ENCODE data around the gene GYPC. TPM values are rescaled to one million over a fixed set of nuclear protein-coding genes. Genes with fewer than 3 reads are reported as not detected.

GYPC gene
- polyA plus RNA-seq, 3 donors from 2014 or later = 164 to 231 (median 178) TPM

DNA sequence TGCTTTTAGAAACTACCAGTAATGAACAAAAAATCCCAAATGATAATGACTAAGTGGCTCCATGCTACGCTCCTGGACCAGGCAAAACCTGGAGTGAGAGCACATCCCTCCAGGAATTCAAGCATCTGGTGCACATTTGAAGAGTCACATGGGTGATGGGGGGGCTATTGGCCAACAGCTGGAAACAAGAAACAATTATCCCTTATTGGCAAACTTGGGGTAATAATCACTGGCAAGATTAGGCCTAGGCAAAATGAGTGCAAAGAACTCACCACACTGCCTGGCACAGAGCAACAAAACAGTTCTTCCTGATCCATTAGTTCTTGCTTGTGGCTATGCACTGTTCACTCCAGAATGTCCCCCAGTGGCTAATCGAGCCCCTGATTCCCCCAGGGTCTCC, 66.1 kb downstream of the GYPC start:
- peaks cover 4 to 12% (median 6%) of the 10 kb centered on the region in 3 donors for H3K36me3 Mint-ChIP-seq
- peak overlapping the region in 1 of 6 donors; percentile 41 for H3K27ac Mint-ChIP-seq
- no peak overlapping the region for H3K4me3 Mint-ChIP-seq
- peaks cover 13 to 23% (median 15%) of the 10 kb centered on the region in 6 donors for H3K9me3 Mint-ChIP-seq
- no peaks in the 10 kb centered on the region for H3K4me1 Mint-ChIP-seq
- peaks cover 0 to 19% (median 7%) of the 10 kb centered on the region in 3 donors for H3K27me3 Mint-ChIP-seq (ENCODE audit: low read depth in 3 of 3)
- no peak for DNase-seq

DNA sequence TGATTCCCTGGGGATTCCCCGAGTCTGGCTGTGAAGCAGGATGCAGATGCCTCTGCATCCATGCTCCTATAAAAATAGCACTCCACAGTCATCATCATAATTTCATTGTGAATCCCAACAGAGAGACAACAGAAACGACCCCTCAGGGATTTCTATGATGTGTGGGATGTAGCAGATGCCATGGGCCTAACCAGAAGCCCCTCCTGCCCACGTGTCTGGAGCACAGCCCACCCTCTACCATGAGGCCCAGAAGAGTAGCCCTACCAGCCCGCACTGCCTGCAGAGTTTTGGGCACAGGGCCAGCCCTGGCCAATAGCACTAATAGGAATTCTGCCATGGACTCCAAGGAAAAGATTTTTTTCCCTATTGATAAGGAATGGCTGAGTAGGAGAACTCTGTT, 66.6 kb downstream of the GYPC start:
- peaks cover 13 to 23% (median 15%) of the 10 kb centered on the region in 6 donors for H3K9me3 Mint-ChIP-seq
- peaks cover 0 to 17% (median 7%) of the 10 kb centered on the region in 3 donors for H3K27me3 Mint-ChIP-seq (ENCODE audit: low read depth in 3 of 3)
- no peak overlapping the region for H3K27ac Mint-ChIP-seq
- H3K4me1 Mint-ChIP-seq = no peaks in the 10 kb centered on the region
- no peak for DNase-seq
- no peak overlapping the region for H3K4me3 Mint-ChIP-seq
- H3K36me3 Mint-ChIP-seq = peaks cover 4 to 12% (median 6%) of the 10 kb centered on the region in 3 donors

DNA sequence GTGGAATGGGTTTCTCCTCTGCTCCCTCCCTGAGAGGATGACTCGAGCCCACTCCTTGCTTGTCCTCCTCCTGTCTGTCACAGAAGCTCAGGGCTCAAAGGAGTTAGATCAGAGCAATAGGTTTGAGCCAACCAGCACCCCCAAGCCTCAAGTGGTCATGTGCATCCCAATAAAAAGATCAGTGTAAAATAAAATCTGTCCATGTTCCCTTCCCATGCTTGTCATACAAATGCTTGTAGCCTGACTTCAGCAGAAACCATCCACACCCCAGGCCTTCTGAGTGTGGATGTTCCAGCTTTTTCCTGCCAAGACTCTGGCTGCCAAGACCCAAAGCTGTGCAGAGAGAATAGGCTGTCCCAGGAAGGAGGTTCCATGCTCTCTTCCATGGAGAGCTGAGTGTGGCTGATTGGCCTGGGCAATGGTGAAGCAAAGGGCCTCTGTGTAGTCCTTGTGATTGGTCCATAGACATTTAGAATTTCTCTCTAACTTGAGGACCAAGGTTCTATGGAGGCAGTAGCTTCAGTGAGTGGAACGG, 67.4 kb downstream of the GYPC start:
- H3K4me1 Mint-ChIP-seq = no peaks in the 10 kb centered on the region
- peaks cover 0 to 20% (median 4%) of the 10 kb centered on the region in 3 donors for H3K27me3 Mint-ChIP-seq (ENCODE audit: low read depth in 3 of 3)
- H3K9me3 Mint-ChIP-seq = peaks cover 13 to 23% (median 15%) of the 10 kb centered on the region in 6 donors
- peaks cover 4 to 12% (median 6%) of the 10 kb centered on the region in 3 donors for H3K36me3 Mint-ChIP-seq
- H3K27ac Mint-ChIP-seq = no peak overlapping the region
- no peak for DNase-seq
- no peak overlapping the region for H3K4me3 Mint-ChIP-seq

DNA sequence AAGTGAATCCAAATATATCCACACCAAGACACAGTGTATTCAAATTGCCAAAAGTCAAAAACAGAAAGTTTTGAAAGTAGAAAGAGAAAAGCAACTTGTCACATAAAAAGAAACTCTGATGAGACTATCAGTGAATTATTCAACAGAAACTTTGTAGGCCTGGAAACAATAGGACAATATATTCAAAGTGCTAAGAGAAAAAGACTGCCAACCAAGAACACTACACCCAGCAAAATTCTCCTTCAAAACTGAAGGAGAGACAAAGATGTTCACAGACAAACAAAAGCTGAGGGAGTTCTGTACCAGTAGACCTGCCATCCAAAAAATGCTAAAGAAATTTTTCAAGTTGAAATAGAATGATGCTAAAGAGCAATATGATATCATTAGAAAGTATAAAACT, 69.6 kb downstream of the GYPC start:
- Mint-ChIP-seq H3K27me3 (ENCODE audit: low read depth in 3 of 3) (peaks cover 0 to 20% (median 4%) of the 10 kb centered on the region in 3 donors), H3K4me1 (no peaks in the 10 kb centered on the region), H3K4me3 (no peak overlapping the region), H3K27ac (no peak overlapping the region), H3K9me3 (peaks cover 13 to 23% (median 15%) of the 10 kb centered on the region in 6 donors), H3K36me3 (peaks cover 4 to 12% (median 6%) of the 10 kb centered on the region in 3 donors)
- no peak for DNase-seq

DNA sequence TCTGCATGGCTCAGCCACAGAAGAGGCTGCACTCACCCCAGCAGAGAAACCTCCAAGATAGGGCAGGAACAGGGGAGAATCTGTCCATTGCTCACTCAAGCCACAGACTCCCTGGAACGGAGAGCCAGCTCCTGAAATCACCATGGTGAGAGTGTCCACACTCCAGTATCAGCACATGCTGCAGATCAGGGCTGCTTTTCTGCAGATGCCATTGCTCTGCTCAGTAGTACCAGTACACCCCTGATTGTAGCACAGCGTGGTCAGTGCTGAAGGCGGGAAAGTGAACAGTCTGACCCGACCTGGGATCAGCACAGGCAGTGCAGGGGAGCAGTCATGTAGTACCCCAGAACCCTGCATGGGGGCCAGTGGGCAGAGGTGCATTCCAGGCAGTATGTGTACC, 73.9 kb downstream of the GYPC start:
- H3K4me1 Mint-ChIP-seq = no peaks in the 10 kb centered on the region
- H3K36me3 Mint-ChIP-seq = peaks cover 4 to 6% (median 6%) of the 10 kb centered on the region in 3 donors
- no peak overlapping the region for H3K4me3 Mint-ChIP-seq
- H3K27me3 Mint-ChIP-seq (ENCODE audit: low read depth in 3 of 3) = peaks cover 9 to 11% (median 10%) of the 10 kb centered on the region in 3 donors
- H3K27ac Mint-ChIP-seq = no peak overlapping the region
- DNase-seq = no peak
- H3K9me3 Mint-ChIP-seq = peaks cover 11 to 14% (median 12%) of the 10 kb centered on the region in 6 donors

- no peak overlapping the region for H3K27ac Mint-ChIP-seq
- H3K27me3 Mint-ChIP-seq (ENCODE audit: low read depth in 3 of 3) = peaks cover 4 to 12% (median 9%) of the 10 kb centered on the region in 3 donors
Observed at GRCh38 chr2:126730655-126731054, 74.7 kb downstream of the GYPC start.

DNA sequence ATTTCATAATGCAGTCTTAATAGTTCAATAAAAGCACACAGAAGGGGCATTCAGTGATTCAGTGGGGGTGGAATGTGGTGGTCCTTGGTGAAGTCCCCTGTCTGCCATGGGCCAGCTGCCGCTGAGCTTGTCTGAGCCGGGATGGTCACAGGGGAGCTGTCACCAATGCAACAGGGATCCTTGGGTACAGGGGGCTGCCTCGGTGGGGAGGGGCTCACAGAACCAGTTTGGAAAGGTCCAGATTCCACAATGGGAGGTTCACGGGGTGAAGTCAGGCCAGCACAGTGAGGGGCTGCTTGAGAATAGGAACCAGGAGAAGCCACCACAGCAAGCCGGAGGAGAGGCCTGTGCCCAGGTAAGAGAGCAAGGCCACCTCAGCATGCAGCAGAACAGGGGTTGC, 75.4 kb downstream of the GYPC start:
- no peak overlapping the region for H3K4me3 Mint-ChIP-seq
- no peak for DNase-seq
- no peaks in the 10 kb centered on the region for H3K9me3 Mint-ChIP-seq
- H3K27ac Mint-ChIP-seq = no peak overlapping the region
- peaks cover 5 to 14% (median 11%) of the 10 kb centered on the region in 3 donors for H3K27me3 Mint-ChIP-seq (ENCODE audit: low read depth in 3 of 3)
- peaks cover 8% of the 10 kb centered on the region in 2 donors for H3K4me1 Mint-ChIP-seq
- H3K36me3 Mint-ChIP-seq = no peaks in the 10 kb centered on the region

More at GRCh38 chr2:126730655-126731054, 74.7 kb downstream of the GYPC start:
- Mint-ChIP-seq H3K36me3 (no peaks in the 10 kb centered on the region), H3K9me3 (peaks cover 3 to 6% (median 5%) of the 10 kb centered on the region in 6 donors), H3K4me3 (no peak overlapping the region), H3K4me1 (peaks cover 1% of the 10 kb centered on the region in 2 donors)
- no peak for DNase-seq

DNA sequence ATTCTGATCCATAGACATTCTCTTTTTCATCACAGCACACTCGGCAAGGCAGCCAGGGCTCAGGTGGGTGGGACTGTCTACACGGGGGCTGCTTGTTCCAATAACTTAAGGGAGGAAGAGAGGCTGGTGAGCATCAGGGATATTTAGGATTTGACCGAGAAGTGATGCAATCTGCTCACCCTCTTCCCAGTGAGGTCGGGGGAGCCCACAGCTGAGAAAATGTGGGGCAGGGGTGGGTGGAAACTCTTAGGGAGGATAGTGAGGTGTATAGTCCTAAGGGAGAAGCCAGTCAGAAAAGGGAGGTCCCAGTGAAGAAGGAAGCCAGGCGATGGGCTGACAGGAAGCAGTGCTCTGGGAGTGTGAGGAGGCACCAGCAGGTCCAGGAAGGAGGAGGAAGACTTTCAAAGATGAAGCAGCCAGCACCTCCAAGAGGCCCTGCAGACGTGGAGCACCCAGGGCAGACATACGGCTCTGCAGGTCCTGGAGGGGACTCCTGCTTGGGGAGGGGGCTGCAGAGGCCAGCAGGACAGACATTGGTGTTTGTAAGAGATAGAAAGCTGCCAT, 76.8 kb downstream of the GYPC start:
- DNase-seq = no peak
- Mint-ChIP-seq H3K36me3 (no peaks in the 10 kb centered on the region), H3K4me1 (peaks cover 18 to 19% of the 10 kb centered on the region in 2 donors), H3K27me3 (ENCODE audit: low read depth in 3 of 3) (peaks cover 7 to 14% (median 8%) of the 10 kb centered on the region in 3 donors), H3K9me3 (peaks cover 0 to 1% (median 0%) of the 10 kb centered on the region in 6 donors), H3K27ac (no peak overlapping the region), H3K4me3 (no peak overlapping the region)

- DNase-seq = no peak
- H3K4me1 Mint-ChIP-seq = peaks cover 18 to 19% of the 10 kb centered on the region in 2 donors
- H3K4me3 Mint-ChIP-seq = peak overlapping the region in 1 of 5 donors; percentile 11
- H3K9me3 Mint-ChIP-seq = peaks cover 0 to 1% (median 0%) of the 10 kb centered on the region in 6 donors
- peaks cover 5 to 16% (median 9%) of the 10 kb centered on the region in 3 donors for H3K27me3 Mint-ChIP-seq (ENCODE audit: low read depth in 3 of 3)
- H3K36me3 Mint-ChIP-seq = no peaks in the 10 kb centered on the region
- no peak overlapping the region for H3K27ac Mint-ChIP-seq
Observed at GRCh38 chr2:126733795-126734194, 77.8 kb downstream of the GYPC start.

GRCh38 chr2:126736133-126736874, 80.3 kb downstream of the GYPC start:
- Mint-ChIP-seq H3K4me1 (peaks cover 18 to 19% of the 10 kb centered on the region in 2 donors), H3K27me3 (ENCODE audit: low read depth in 3 of 3) (peaks cover 6 to 19% (median 9%) of the 10 kb centered on the region in 3 donors), H3K4me3 (peak overlapping the region; percentile 9 to 58 (median 47)), H3K9me3 (peaks cover 0 to 1% (median 0%) of the 10 kb centered on the region in 6 donors), H3K27ac (peak overlapping the region in 3 of 6 donors; percentile 11 to 63 (median 19)), H3K36me3 (no peaks in the 10 kb centered on the region)
- DNase-seq = peak; percentile 32 to 53 (median 43)

DNA sequence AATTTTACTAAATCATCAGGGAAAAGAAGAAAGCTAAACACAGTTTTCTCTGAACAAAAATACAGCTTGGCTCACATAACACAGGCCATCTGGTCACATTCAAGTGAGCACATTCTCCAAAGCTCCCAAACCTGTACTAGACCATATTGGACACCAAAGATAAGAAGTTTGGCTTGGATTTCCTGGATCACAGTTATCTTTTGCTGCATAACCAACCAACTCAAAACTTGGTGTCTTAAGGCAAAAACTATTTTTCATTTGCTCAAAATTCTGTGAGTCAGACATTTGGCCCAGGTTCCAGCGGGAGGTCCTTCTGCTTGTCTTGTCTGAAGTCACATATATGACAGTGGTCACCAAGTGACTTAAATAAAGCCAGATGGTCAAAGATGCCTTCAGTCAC, 83.2 kb downstream of the GYPC start:
- Mint-ChIP-seq H3K9me3 (peaks cover 0 to 1% (median 0%) of the 10 kb centered on the region in 6 donors), H3K27me3 (ENCODE audit: low read depth in 3 of 3) (peaks cover 6 to 15% (median 12%) of the 10 kb centered on the region in 3 donors), H3K4me3 (no peak overlapping the region), H3K36me3 (no peaks in the 10 kb centered on the region), H3K4me1 (peaks cover 18 to 19% of the 10 kb centered on the region in 2 donors), H3K27ac (no peak overlapping the region)
- no peak for DNase-seq

DNA sequence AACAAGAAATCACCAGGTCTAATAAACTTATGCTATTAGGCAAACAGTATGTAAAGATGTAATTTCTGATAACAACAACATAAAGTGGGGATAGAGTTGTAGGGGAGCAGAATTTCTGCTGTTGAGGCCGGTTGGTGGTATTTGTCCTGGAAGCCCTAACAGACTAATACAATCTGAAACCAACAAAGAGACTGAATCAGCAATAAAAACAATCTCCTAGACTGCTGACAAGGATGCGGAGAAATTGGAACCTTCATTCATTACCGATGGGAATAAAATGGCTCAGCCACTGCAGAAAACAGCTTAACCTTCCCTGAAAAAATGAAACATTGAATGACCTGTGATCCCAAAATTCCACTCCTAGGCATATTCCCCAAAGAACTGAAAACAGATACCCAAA, 88.7 kb downstream of the GYPC start:
- DNase-seq = no peak
- H3K27me3 Mint-ChIP-seq (ENCODE audit: low read depth in 3 of 3) = peaks cover 2 to 7% (median 6%) of the 10 kb centered on the region in 3 donors
- H3K9me3 Mint-ChIP-seq = peaks cover 0 to 1% (median 0%) of the 10 kb centered on the region in 6 donors
- H3K4me3 Mint-ChIP-seq = no peak overlapping the region
- H3K4me1 Mint-ChIP-seq = peaks cover 0 to 6% of the 10 kb centered on the region in 2 donors
- H3K27ac Mint-ChIP-seq = no peak overlapping the region
- H3K36me3 Mint-ChIP-seq = no peaks in the 10 kb centered on the region

Measured in immature natural killer cell (primary cell).